ENCODE data around the gene DNM3.

DNA sequence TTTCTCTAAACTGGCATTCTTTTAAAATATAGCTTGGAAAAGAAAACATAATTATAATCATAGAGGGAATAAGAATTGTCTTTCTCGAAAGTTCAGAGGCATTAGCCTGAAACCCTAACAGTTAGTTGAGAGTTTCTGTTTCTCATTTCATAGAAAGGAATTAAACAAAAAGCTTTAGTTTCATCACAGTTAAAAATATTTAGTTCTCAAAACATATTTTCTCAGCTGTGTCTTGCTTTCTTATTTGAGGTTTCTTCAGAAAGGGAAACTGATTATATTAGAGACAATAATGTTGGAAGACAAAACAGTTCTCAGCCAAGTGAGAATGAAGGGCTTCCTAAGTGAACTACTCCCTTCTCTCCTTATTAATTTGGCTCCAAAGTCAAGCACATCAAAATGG, 503.8 kb downstream of the DNM3 start:
- TF ChIP-seq, protein P1, sequence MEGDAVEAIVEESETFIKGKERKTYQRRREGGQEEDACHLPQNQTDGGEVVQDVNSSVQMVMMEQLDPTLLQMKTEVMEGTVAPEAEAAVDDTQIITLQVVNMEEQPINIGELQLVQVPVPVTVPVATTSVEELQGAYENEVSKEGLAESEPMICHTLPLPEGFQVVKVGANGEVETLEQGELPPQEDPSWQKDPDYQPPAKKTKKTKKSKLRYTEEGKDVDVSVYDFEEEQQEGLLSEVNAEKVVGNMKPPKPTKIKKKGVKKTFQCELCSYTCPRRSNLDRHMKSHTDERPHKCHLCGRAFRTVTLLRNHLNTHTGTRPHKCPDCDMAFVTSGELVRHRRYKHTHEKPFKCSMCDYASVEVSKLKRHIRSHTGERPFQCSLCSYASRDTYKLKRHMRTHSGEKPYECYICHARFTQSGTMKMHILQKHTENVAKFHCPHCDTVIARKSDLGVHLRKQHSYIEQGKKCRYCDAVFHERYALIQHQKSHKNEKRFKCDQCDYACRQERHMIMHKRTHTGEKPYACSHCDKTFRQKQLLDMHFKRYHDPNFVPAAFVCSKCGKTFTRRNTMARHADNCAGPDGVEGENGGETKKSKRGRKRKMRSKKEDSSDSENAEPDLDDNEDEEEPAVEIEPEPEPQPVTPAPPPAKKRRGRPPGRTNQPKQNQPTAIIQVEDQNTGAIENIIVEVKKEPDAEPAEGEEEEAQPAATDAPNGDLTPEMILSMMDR (IDR thresholded peaks at IDR 0.05) = no peak
- TF ChIP-seq POLR2A (IDR thresholded peaks at IDR 0.05) (no peak), POLR2AphosphoS5 (IDR thresholded peaks at IDR 0.05) (no peak)
